ENCODE measurements around the gene AK1. TPM values are rescaled to one million over a fixed set of nuclear protein-coding genes. Genes with fewer than 3 reads are reported as not detected.

AK1 gene
- total RNA-seq, 1 donor from 2014 or later: 50.2 TPM

- DNase-seq (ENCODE audit: low read depth, low spot score): no peak
These were observed 58.9 kb downstream of the AK1 start for GRCh38 chr9:127818574-127818973.

DNA sequence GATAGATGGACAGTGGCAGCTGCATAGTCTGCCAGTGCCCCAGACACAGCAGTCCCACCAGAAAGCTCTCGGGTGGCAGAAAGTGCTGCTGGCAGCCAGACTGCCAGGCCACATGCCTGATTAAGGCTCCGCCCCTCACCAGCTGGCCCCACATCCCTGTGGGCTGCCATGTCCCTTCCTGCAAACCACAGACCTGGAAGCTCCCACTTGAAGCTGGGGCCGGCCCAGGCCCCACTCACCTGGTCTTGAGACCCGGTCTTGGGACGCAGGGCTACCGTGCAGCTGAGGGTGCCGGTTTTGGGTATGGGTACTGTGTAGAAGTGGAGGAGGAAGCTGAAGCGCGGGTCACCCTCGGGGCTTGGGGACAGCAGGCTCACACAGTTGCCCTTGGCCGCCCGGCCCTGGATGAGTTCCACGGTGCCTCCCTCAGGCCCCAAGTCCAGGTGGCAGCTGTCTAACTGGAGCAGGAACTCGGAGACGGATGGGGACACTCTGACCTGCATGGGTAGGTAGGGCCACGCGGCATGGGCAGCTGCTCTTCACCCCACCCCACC lies 59.5 kb downstream of the AK1 start:
- no peak for DNase-seq (ENCODE audit: low read depth, low spot score)

- no peak for DNase-seq (ENCODE audit: low read depth, low spot score)
These were observed 60.7 kb downstream of the AK1 start for GRCh38 chr9:127816728-127817127.

Other genes with a start within 250 kb of the AK1 start
- gene CFAP157, start 170.7 kb downstream of the AK1 start, total RNA-seq: not detected in 2 replicates
- gene PTRH1, start 162.0 kb downstream of the AK1 start, total RNA-seq: 30.0 and 40.4 TPM in 2 replicates
- not detected in 2 replicates for gene TTC16, start 161.6 kb downstream of the AK1 start, total RNA-seq
- 5.8 and 7.8 TPM in 2 replicates for gene TOR2A, start 142.4 kb downstream of the AK1 start, total RNA-seq
- gene SH2D3C, start 99.0 kb downstream of the AK1 start, total RNA-seq: 56.8 and 58.3 TPM in 2 replicates
- gene CDK9, start 91.6 kb downstream of the AK1 start, total RNA-seq: 107 and 116 TPM in 2 replicates
- gene FPGS, start 74.8 kb downstream of the AK1 start, total RNA-seq: 71.4 and 104 TPM in 2 replicates
- 46.5 and 49.5 TPM in 2 replicates for gene ENG, start 23.0 kb downstream of the AK1 start, total RNA-seq
- 36.2 and 48.1 TPM in 2 replicates for gene ST6GALNAC6, start 21.9 kb upstream of the AK1 start, total RNA-seq
- 62.0 and 69.0 TPM in 2 replicates for gene ST6GALNAC4, start 39.4 kb upstream of the AK1 start, total RNA-seq
- gene PIP5KL1, start 53.1 kb upstream of the AK1 start, total RNA-seq: 0.21 and 0.79 TPM in 2 replicates
- gene DPM2, start 60.2 kb upstream of the AK1 start, total RNA-seq: 11.9 and 12.1 TPM in 2 replicates
- 4.4 and 5.2 TPM in 2 replicates for gene EEIG1, start 103.3 kb upstream of the AK1 start, total RNA-seq
- gene NAIF1, start 189.6 kb upstream of the AK1 start, total RNA-seq: 10.1 and 16.3 TPM in 2 replicates
- gene SLC25A25, start 190.6 kb upstream of the AK1 start, total RNA-seq: 14.7 and 25.1 TPM in 2 replicates